Measurements from ENCODE around the gene E4F1. TPM values are rescaled to one million over a fixed set of nuclear protein-coding genes. Genes with fewer than 3 reads are reported as not detected.

The E4F1 gene
- total and polyA plus RNA-seq, 9 of the 15 experiments (the other 6 are each of a cell fraction or from before 2014, with no cell fraction given), result 0.48 to 94.9 (median 20.4) TPM

- TF ChIP-seq ZNF318 (IDR thresholded peaks at IDR 0.05; ENCODE audit: borderline replicate concordance in 1 of 2, low read depth in 1 of 2) (peak in 1 of 2 experiments; percentile 98; a peak in 2 of 4 replicates), PHB2 (IDR thresholded peaks at IDR 0.05; ENCODE audit: low read depth) (no peak), THAP7 (CRISPR knock-in tag; IDR thresholded peaks at IDR 0.05) (peak; percentile 89; the same call in 1 of the 2 replicates), E2F6 (IDR thresholded peaks at IDR 0.05; ENCODE audit: borderline replicate concordance in 1 of 2, extremely low read depth in 1 of 2, insufficient read depth in 1 of 2, insufficient read length in 1 of 2, low read depth in 1 of 2, low read length in 1 of 2, poor library complexity in 1 of 2, severe bottlenecking in 1 of 2) (peak; percentile 77 to 86), MBD2 (IDR thresholded peaks at IDR 0.05; ENCODE audit: borderline replicate concordance, low read depth) (peak; percentile 92; the same call in 1 of the 2 replicates), E2F8 (IDR thresholded peaks at IDR 0.05; ENCODE audit: low read depth, partially characterized antibody) (peak; percentile 97), CREB1 (IDR thresholded peaks at IDR 0.05) (peak; percentile 99), CREB1 (CRISPR knock-in tag; IDR thresholded peaks at IDR 0.05) (peak; percentile 100), FOXM1 (IDR thresholded peaks at IDR 0.05; ENCODE audit: low read depth) (peak; percentile 79; the same call in 1 of the 2 replicates), FOXM1 (CRISPR knock-in tag; IDR thresholded peaks at IDR 0.05; ENCODE audit: low read depth) (peak; percentile 59; the same call in 1 of the 2 replicates), TEAD4 (IDR thresholded peaks at IDR 0.05; ENCODE audit: low read length) (no peak), TEAD4 (CRISPR knock-in tag; IDR thresholded peaks at IDR 0.05; ENCODE audit: borderline replicate concordance) (no peak)
These were observed 44.7 kb downstream of the E4F1 start, which contains the start of gene RNPS1 (continued) for GRCh38 chr16:2267913-2268666.

All from K562 (cell line).